AG04449 (cell line): ENCODE data around the gene SLC35E1.
"Not testable (repeated sequence)": the region's sequence is repeated elsewhere in the genome, so short reads cannot be mapped to it uniquely, and the experiment has no call there.

Experiments
- CTCF ChIA-PET: fragments of 350-600 bp; formaldehyde crosslinking; extraction: SDS; loops from one replicate; lab custom pipeline; 2021; ENCODE audit warnings: antibody characterized with exemption; lab: Yijun Ruan, JAX
- POLR2A ChIA-PET: fragments of 400-600, 350-600 bp; formaldehyde crosslinking; extraction: SDS; loops from one replicate; lab custom pipeline; 2020; ENCODE audit warnings: antibody characterized with exemption, inconsistent platforms; lab: Yijun Ruan, JAX
- DNase-seq: peaks from one replicate; pipeline ENCODE4 v3.0.0-alpha.2; 2010; ENCODE audit warnings: low read depth, low spot score
- H3K4me3 ChIP-seq: 2 replicates; pipeline ENCODE4 v1.5.1; 2011; ENCODE audit warnings: low read depth, mild to moderate bottlenecking, control low read depth, low read length
- TF ChIP-seq, protein P1 (sequence below): IDR thresholded peaks from one replicate; pipeline ENCODE4 v1.5.1; 2011; ENCODE audit warnings: mild to moderate bottlenecking, moderate library complexity, low read length, control low read depth, inconsistent platforms; ENCODE audit not compliant: insufficient read depth; ENCODE audit errors: missing control alignments

The SLC35E1 gene

DNA sequence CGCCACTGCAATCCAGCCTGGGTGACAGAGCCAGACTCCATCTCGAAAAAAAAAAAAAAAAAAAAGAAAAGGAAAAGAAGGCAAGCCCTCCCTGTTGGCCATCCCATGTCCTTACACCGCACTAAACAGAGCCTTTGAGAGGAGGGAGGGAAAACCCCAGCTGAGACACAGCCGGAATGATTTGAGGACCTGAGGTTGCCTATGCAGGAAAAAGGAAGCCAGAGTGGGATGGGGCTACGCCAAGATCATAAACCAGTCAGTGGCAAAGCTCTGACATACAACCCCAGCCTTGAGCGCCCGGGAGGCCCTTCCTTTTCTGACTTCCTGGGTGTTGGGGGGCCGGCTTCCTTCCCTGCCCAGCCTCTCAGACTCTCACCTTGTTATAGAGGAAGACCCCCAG, 17.4 kb downstream of the SLC35E1 start:
- TF ChIP-seq, protein P1, sequence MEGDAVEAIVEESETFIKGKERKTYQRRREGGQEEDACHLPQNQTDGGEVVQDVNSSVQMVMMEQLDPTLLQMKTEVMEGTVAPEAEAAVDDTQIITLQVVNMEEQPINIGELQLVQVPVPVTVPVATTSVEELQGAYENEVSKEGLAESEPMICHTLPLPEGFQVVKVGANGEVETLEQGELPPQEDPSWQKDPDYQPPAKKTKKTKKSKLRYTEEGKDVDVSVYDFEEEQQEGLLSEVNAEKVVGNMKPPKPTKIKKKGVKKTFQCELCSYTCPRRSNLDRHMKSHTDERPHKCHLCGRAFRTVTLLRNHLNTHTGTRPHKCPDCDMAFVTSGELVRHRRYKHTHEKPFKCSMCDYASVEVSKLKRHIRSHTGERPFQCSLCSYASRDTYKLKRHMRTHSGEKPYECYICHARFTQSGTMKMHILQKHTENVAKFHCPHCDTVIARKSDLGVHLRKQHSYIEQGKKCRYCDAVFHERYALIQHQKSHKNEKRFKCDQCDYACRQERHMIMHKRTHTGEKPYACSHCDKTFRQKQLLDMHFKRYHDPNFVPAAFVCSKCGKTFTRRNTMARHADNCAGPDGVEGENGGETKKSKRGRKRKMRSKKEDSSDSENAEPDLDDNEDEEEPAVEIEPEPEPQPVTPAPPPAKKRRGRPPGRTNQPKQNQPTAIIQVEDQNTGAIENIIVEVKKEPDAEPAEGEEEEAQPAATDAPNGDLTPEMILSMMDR, result no peak
- DNase-seq, result no peak
- ChIA-PET CTCF (no interaction called here), POLR2A (no interaction called here)
- no peak overlapping the region for H3K4me3 ChIP-seq

DNA sequence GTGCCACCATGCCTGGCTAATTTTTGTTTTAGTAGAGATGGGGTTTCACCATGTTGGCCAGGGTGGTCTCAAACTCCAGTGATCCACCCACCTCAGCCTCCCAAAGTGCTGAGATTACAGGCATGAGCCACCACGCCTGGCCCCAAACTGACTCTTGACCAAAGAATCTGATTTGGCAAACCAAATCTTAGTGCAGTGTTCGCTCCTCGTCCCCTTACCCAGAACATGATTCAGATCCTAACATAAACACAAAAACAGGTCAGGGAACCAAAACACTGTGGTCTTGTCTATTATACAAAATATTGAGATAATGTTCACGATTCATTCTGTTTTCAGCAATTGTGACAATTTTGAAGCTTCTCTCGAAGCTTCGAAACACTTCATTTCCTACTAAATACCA, 20.3 kb downstream of the SLC35E1 start:
- H3K4me3 ChIP-seq, CTCF ChIA-PET, DNase-seq, POLR2A ChIA-PET: not testable (repeated sequence)

DNA sequence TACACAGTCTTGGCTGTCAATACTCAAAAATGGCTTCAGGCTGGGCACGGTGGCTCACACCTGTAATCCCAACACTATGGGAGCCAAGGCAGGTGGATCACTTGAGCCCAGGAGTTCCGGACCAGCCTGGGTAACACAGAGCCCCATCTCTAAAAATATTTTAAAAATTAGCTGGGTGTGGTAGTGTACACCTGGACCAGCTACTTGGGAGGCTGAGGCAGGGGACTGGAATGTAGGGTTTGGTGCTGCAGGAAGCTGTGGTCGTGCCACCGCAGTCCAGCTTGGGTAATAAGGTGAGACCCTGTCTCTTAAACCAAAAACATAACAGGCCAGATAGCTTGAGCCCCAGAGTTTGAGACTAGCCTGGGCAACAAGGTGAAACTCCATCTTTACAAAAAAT, 23.3 kb downstream of the SLC35E1 start:
- ChIA-PET CTCF (no interaction called here), POLR2A (no interaction called here)
- TF ChIP-seq, protein P1, result no peak
- no peak overlapping the region for H3K4me3 ChIP-seq
- no peak for DNase-seq

DNA sequence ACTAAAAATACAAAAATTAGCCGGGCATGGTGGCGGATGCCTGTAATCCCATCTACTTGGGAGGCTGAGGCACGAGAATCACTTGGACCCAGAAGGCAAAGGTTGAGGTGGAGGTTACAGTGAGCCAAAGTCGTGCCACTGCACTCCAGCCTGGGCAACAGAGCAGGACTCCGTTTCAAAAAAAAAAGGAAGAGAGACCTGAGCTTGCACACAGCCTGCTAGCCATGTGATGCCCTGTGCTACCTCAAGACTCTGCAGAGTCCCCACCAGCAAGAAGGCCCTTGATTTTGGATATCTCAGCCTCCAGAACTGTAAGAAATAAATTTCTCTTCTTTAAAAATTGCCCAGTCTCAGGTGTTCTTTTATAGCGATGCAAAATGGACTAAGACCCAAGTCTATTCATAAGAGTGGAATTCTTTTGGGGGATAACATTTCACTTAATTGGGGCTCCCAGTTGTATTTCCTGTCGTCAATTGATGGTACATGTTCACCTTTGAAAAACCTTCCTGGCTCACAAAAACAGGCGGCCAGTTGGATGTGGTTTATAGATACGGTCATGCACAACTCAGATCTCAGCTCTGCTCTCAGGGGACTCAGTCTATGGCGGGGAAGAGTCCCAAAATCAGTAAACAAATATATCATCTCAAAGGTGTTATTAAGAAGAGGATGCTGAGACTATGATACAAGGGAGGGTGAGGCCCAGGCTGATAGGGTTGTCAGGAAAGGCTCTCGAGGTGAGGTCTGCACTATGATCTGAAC, 27.6 kb downstream of the SLC35E1 start:
- TF ChIP-seq, protein P1, result no peak
- no peak for DNase-seq
- ChIA-PET POLR2A (no interaction called here), CTCF (no interaction called here)
- H3K4me3 ChIP-seq, result no peak overlapping the region

DNA sequence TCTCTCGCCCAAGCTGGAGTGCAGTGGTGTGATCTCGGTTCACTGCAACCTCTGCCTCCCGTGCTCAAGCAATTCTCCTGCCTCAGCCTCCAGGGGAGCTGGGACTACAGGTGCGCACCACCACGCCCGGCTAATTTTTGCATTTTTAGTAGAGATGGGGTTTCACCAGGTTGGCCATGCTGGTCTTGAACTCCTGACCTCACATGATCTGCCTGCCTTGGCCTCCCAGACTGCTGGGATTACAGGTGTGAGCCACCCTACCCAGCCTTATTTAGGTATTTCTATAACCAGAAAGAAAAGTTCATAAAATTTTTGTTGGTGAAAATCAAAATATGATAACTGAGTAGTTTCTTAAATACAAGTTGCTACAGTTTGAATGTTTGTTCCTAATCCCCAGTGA, 28.5 kb downstream of the SLC35E1 start:
- DNase-seq, POLR2A ChIA-PET: not testable (repeated sequence)
- CTCF ChIA-PET, result interaction anchor here (0.7 kb wide), 1 partner anchor 38 kb away, joined by 3 read pairs; no protein-coding TSS in a partner anchor
- H3K4me3 ChIP-seq, result peak overlapping the region; percentile 18; the same call in 1 of the 2 replicates

DNA sequence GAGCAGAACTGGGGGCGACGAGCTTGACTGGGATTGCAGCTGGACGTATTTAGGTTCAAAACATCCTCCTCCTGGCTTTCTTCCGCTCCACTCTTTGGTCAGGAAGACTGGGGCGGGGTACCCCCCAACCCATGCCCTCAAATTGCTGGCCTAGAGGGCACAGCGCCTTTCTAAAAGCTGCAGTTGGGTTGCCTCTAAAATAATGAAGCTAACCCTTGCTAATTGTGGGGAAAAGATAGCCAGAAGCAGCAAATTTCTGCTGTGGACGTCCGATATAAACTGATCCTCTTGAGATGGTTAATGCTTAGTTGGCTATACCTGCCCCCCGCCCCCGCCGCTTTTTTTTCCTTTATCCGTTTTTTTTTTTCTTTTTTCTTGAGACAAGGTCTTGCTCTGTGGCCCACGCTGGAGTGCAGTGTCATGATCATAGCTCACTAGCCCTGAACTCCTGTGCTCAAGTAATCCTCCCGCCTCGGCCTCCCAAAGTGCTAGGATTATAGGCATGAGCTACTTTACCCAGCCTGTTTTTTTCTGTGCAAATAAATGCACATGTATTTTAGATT, 29.2 kb downstream of the SLC35E1 start:
- ChIA-PET CTCF (interaction anchor here (0.7 kb wide), 1 partner anchor 39 kb away, joined by 3 read pairs; no protein-coding TSS in a partner anchor), POLR2A (interaction anchor here (0.6 to 0.8 kb wide), 2 partner anchors 10 to 42 kb away, joined by 3 read pairs; no protein-coding TSS in a partner anchor)
- peak overlapping the region; percentile 69 for H3K4me3 ChIP-seq
- no peak for DNase-seq
- TF ChIP-seq, protein P1, result no peak
